ENCODE results near the gene ZCWPW1.
A peak's percentile ranks its signal among the peaks of the same experiment; 100 is the strongest.

Gene ZCWPW1

DNA sequence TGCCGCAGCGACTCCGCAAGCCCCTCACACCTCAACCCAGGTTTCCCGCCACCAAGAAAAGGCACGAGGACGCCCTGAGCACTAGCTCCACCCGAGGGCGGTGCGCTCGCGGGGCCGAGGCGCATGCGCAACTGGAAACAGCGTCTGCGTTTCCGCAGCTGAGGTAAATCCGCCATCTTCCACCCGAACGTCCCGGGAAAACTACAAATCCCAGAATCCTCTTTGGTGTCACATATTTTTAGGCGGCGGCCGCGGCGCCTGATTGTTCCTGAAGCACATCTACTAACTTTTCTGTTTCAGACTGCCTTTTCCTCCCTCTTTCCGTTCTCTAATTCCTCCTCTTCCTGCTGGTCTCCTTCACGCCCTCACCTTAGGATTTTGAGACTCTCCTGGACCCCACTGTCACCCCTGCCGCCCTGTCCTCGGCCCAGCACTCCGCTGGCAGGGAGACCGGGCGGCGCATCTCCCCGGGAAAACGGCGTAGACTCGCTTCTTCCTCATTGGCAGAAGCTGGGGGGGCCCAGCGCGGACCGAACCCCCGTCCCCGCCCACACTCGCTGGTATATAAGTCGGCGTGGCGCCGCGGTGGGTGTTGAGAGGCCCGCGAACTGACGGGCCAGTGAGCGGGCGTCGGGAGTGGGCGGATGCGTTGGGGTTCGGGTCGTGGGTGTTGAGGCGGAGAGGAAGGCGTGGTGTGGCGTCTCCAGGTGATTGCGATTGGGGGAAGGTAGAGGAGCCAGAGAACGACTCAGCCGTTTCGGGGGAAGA, at the start of gene ZCWPW1:
ZCWPW1 (minus strand) TSS at position 505 of the 768 bp plus-strand sequence. CDS start 8,054 bp downstream, outside the sequence.
- DNase-seq (ENCODE audit: low spot score) = peak; percentile 84

GRCh38 chr7:100477871-100478267, 49.4 kb upstream of the ZCWPW1 start:
- no peak for DNase-seq (ENCODE audit: low spot score)

GRCh38 chr7:100476903-100477870, 48.7 kb upstream of the ZCWPW1 start:
- DNase-seq (ENCODE audit: low spot score) = no peak

DNA sequence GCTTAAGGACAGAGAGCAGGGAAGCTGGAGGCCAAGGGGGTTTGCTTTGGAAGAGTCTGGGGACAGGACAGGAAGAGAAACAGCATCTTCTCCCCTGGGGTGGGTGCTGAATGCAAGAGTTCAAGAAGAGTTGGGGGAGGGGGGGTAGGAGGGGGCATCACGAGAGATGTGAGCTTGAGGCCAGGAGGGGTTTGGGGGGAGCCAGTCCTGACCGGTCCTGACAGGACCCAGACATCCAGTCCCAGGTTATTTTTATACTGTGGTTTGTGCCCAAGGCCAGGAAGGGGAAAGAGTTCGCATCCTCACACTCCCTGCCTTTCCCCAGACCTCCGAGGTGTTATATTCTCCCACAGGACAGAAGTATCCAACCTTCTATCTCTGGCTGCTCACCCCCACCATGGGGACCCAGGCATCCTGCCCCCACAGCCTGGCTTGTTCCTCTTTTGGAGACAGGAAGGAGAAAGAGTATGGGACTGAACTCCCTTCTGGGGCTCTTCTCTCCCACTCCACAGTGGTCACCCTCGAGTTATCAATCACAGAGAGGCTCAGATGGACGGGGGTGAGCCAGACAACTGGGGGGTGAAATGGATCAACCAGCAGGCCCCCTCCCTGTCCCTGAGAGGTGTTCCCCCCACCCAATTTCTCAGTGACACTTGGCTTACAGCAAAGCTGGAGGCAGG, 47.7 kb upstream of the ZCWPW1 start:
- no peak for DNase-seq (ENCODE audit: low spot score)

DNA sequence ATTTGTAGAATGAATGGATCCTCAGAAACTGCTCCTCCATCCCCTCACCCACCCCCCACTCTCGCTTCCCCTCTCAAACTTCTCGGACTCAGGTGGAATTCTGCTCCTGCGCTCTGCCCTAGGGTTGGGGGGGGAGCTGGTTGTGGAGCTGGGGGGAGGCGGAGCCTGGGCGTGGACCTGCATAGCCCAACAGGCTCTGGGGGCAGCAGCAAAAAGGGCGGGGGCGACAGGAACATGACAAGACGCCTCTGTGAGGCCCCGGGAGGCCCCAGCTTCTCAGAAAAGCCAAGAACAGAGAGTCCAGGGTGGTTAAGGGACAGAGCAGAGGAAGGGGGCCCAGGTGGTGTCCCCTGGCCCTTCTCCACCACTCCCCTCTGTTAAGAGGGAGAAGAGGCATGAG, 47.0 kb upstream of the ZCWPW1 start:
- DNase-seq (ENCODE audit: low spot score) = no peak

GRCh38 chr7:100472854-100473499, 44.5 kb upstream of the ZCWPW1 start:
- no peak for DNase-seq (ENCODE audit: low spot score)

GRCh38 chr7:100472121-100472851, 43.8 kb upstream of the ZCWPW1 start:
- no peak for DNase-seq (ENCODE audit: low spot score)

GRCh38 chr7:100471021-100471420, 42.5 kb upstream of the ZCWPW1 start:
- no peak for DNase-seq (ENCODE audit: low spot score)

- peak; percentile 99 for DNase-seq (ENCODE audit: low spot score)
These were observed 40.9 kb upstream of the ZCWPW1 start for GRCh38 chr7:100469227-100470044.

GRCh38 chr7:100467638-100468373, 39.3 kb upstream of the ZCWPW1 start:
- no peak for DNase-seq (ENCODE audit: low spot score)

DNA sequence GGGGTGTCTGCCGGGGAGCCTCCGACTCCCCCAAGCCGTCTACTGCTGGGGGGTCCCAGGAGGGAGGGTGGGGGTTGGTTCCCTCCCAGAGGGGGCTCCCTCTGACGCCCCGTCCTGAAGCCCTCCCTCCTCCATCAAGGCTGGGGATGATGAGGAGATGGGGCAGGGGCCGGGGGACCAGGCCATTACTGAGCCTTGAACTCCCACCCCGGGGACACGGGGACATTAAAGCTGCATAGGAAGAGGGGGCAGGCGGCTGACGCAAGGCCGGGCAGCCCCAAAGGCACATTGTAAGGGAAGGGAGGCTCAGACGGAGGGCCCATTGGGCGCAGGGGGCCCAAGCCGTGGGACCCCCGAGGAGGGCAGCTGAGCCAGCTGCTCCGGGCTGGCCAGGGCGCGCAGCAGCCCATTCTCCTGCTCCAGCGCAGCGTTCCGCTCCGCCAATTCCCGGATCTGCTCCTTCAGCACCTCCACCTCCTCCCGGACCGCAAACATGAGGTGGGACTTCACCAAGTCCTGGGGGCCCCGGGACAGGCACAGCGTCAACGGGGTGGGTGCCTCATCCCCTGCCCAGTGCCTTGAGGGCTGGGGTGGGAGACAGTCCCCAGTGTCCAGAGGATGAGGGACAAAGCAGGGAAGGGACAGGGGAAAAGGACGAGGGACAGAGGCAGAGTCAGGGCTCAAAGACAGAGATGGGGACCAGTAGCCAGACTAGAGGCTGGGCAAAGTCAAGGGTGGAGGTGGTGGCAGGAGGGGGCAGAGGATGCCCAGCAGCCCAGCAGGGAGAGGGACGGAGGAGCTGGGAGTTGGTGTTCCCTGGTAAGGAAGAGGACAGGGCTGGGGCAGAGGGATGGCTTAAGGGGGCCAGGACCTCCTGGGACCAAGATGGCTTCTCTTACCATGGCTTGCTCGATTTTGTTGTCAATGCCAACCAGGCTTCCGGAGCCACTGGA, 38.4 kb upstream of the ZCWPW1 start:
- no peak for DNase-seq (ENCODE audit: low spot score)

GRCh38 chr7:100465702-100466311, 37.3 kb upstream of the ZCWPW1 start:
- DNase-seq (ENCODE audit: low spot score) = peak; percentile 97

DNA sequence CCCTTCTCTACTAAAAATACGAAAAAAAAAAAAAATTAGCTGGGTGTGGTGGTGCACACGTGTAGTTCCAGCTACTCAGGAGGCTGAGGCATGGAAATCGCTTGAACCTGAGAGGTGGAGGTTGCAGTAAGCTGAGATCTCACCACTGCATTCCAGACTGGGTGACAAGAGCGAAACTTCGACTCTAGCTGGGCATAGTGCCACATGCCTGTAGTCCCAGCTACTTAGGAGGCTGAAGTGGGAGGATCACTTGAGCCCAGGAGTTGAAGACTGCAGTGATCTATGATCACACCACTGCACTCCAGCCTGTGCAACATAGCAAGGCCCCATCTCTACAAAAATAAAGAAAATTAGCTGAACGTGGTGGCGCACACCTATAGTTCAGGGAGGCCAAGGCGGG, 36.8 kb upstream of the ZCWPW1 start:
- no peak for DNase-seq (ENCODE audit: low spot score)

DNA sequence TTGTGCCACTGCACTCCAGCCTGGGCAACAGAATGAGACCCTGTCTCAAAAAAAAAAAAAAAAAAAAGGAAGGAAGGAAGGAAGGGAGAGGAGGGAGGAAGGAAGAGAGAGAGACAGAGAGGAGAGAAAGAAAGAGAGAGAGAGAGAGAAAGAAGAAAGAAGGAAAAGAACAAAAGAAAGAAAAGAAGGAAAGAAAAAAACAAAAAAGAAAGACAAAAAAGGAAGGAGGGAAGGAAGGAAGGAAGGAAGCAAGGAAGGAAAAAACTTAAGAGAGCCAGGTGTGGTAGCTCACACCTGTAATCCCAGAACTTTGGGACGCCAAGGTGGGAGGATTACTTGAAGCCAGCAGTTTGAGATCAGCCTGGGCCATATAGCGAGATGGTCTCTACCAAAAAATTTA, 36.3 kb upstream of the ZCWPW1 start:
- no peak for DNase-seq (ENCODE audit: low spot score)

- DNase-seq (ENCODE audit: low spot score) = no peak
These were observed 35.7 kb upstream of the ZCWPW1 start, which contains the start of gene SPACDR for GRCh38 chr7:100464210-100464660. Gene SPACDR (minus strand): TSS chr7:100464260. CDS start chr7:100464025, 235 bp downstream.

GRCh38 chr7:100457033-100457432, 28.5 kb upstream of the ZCWPW1 start:
- DNase-seq (ENCODE audit: low spot score) = no peak

GRCh38 chr7:100456562-100456961, 28.1 kb upstream of the ZCWPW1 start:
- DNase-seq (ENCODE audit: low spot score) = no peak

DNA sequence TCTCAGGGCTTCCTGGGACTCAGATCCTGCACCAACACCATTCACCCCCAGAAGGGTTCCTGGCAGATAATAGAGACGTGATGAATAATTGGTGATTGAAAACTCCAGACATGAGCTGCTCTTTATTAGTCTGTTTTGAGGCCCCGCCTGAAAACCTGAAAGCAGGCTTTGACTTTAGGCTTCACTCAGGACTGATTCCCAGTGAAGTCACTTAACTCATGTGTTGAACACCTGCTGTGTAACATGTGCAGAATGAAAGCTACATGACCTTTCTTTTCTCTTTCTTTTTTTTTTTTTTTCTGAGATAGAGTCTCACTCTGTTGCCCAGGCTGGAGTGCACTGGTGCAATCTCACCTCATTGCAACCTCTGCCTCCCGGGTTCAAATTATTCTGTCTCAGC, 26.7 kb upstream of the ZCWPW1 start:
- DNase-seq (ENCODE audit: low spot score) = no peak

All from HuH-7.5 (cell line).